Brain microvascular endothelial cell (primary cell): ENCODE measurements around the gene CATSPER3.

Source experiments
- DNase-seq: peaks from one replicate; pipeline ENCODE4 v3.0.0-alpha.2; 2020
- H3K27ac ChIP-seq: fragments of 250-450 bp; sonication (Bioruptor Pico); 2 replicates; pipeline ENCODE4 v1.5.1; 2020; ENCODE audit warnings: mild to moderate bottlenecking, moderate library complexity
- H3K27me3 ChIP-seq: fragments of 250-450 bp; sonication (Bioruptor Pico); replicated peaks from 2 replicates; pipeline ENCODE4 v1.5.1; 2020; ENCODE audit warnings: mild to moderate bottlenecking
- H3K36me3 ChIP-seq: fragments of 250-450 bp; sonication (Bioruptor Pico); replicated peaks from 2 replicates; pipeline ENCODE4 v1.5.1; 2020; ENCODE audit warnings: mild to moderate bottlenecking
- H3K4me3 ChIP-seq: 2 replicates; pipeline ENCODE4 v1.5.1; 2011; ENCODE audit warnings: low read depth, mild to moderate bottlenecking, control low read depth, low read length, moderate library complexity
- in situ Hi-C: cut with HindIII; loops from 2 replicates; pipeline ENCODE4 v1.10.0; 2017; ENCODE audit warnings: low sequenced_read_pairs, low pct_ligation_motif_present
- TF ChIP-seq, protein P1 (sequence below): IDR thresholded peaks from 2 replicates; pipeline ENCODE4 v1.5.1; 2011; ENCODE audit warnings: low read depth, mild to moderate bottlenecking, moderate library complexity, low read length, control low read depth, inconsistent platforms; ENCODE audit errors: missing control alignments

Gene CATSPER3

DNA sequence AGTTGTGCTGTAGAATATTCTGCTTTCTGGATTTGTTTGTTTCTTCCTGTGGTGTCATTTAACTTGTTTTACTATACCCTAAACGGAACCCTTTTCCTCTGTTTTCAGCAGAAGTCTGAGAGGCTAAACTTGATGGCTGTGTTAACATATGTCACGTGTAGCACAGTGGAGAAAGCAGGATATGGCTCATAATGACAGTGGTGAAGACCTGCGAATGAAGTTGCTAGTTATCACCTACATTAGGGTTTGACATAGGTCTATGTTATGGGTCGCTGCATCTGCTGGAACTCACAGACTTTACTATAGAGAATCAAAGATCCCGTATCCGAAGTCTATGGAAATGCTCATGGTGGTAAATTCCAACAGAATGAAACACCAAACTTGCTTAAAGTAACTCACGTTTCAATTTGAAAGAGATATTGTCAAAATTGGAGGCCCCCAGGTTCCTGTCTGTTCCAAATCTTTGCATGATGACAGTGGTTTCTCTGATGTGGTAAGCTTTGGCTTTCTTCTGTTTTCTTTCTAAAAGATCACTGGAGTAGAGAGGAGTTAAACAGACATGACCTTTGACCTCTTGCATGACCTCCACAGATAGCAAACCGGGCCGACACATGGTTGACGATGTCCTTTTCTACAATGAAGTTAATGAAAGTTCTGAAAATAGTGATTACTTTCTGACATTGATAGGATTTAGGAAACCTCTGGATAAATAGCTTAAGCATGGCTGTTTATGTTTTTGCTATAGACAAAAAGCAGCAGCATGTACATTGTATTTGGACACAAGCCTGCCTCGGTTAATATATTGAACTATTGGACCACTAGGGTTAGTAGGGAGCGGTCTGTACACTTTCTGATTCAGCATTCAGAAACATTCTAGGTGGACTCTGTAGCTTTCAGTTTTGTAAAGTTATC lies 3.1 kb upstream of the CATSPER3 start:
- DNase-seq, result no peak
- TF ChIP-seq, protein P1, sequence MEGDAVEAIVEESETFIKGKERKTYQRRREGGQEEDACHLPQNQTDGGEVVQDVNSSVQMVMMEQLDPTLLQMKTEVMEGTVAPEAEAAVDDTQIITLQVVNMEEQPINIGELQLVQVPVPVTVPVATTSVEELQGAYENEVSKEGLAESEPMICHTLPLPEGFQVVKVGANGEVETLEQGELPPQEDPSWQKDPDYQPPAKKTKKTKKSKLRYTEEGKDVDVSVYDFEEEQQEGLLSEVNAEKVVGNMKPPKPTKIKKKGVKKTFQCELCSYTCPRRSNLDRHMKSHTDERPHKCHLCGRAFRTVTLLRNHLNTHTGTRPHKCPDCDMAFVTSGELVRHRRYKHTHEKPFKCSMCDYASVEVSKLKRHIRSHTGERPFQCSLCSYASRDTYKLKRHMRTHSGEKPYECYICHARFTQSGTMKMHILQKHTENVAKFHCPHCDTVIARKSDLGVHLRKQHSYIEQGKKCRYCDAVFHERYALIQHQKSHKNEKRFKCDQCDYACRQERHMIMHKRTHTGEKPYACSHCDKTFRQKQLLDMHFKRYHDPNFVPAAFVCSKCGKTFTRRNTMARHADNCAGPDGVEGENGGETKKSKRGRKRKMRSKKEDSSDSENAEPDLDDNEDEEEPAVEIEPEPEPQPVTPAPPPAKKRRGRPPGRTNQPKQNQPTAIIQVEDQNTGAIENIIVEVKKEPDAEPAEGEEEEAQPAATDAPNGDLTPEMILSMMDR, result no peak
- Histone ChIP-seq H3K27ac (no peak overlapping the region), H3K27me3 (no peaks in the 10 kb centered on the region), H3K4me3 (no peak overlapping the region), H3K36me3 (no peaks in the 10 kb centered on the region)
- in situ Hi-C loops, result no loop called here

DNA sequence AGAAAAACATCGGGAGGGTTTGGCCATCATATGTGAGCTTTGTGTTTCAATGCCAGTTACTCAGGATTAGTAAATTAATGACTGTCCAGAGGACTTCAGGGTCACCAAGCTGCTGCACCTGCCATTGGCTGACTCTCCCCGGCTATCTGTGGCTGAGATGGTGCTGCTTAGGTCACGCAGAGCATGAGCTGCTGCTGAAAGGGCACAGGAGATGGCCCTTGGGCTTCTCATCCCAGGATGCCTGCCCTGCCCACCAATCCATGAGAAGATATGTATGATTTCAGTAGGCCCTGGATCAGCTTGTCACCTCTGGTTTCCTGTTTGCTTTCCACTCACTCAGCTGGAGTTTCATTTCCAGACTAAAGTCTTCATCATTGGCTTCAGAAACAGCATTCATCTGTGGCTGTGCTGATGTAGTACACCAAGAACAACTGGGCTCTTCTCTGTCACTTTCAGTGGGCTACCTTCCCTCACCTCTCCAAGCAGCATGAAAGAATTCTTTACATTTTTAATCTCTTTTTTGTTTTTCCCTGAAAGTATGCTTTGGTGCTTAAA lies 2.4 kb upstream of the CATSPER3 start:
- H3K36me3 ChIP-seq, result no peaks in the 10 kb centered on the region
- no peaks in the 10 kb centered on the region for H3K27me3 ChIP-seq
- no peak overlapping the region for H3K4me3 ChIP-seq
- no peak for DNase-seq
- in situ Hi-C loops, result no loop called here
- TF ChIP-seq, protein P1, result no peak
- no peak overlapping the region for H3K27ac ChIP-seq

DNA sequence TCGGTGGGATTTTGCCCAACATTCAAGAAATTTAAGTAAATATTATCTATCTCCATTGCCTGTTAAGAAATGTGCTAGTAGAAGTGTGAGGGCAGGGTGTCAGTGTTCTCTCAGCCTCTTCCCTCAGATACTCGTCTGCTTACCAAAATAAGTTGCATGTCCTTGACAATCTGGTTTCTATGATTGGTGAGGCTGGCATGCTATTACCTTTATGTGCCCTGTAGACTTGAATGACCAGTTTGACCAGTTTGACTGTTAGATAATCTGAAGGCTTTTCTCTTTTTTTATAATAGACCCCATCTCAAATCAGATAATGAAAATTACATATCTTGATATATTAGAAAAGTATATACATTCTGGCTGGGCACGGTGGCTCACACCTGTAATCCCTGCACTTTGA lies 348 bp downstream of the CATSPER3 start:
- Histone ChIP-seq H3K36me3 (no peaks in the 10 kb centered on the region), H3K27me3 (no peaks in the 10 kb centered on the region), H3K27ac (no peak overlapping the region), H3K4me3 (no peak overlapping the region)
- in situ Hi-C loops, result no loop called here
- DNase-seq, result no peak
- TF ChIP-seq, protein P1, result no peak

DNA sequence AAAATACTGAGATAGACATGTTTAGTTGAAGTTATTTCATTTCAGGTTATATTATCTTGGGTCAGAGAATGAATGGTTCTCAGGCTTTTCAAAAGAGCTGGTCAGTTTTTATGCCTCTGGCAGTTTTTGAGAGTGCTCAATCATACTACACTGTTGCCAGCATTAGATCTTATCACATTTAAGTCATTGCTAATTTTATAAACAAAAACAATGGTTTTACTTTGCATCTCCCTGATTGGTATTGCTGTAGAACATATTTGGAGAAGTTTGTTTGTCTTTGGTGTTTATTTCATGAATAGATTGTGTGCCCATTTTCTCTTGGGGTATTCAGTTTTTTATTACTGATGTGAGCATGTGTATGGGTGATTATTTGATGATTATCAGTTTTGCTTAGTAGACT lies 1.5 kb downstream of the CATSPER3 start:
- Histone ChIP-seq H3K27me3 (no peaks in the 10 kb centered on the region), H3K4me3 (no peak overlapping the region), H3K36me3 (no peaks in the 10 kb centered on the region), H3K27ac (no peak overlapping the region)
- DNase-seq, result no peak
- TF ChIP-seq, protein P1, result no peak
- in situ Hi-C loops, result no loop called here

DNA sequence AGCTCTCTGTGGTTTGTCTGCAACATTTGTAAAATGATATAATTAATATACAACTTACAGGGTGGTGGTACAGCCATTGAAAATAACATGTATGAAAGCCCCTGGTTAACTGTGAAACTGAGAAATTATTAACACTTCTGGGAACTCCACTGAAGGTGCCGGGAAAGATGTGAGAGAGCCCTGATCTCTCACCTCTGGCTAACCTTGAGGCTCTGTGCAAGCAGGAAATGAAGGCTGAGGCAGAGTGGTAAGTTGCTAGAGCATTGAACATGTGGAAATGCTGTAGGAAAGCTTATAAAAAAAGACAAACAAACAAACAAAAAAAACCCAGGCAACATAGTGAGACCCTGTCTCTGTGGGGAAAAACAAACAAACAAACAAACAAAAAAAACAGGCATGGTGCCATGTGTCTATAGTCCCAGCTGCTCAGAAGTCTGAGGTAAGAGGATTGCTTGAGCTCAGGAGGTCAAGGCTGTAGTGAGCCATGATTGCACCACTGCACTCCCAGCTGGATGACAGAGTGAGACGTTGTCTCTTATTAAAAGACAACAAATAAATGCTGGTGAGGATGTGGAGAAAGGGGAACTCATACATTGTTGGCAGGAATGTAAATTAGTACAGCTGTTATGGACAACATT lies 7.5 kb downstream of the CATSPER3 start:
- no peak overlapping the region for H3K27ac ChIP-seq
- in situ Hi-C loops, result no loop called here
- no peaks in the 10 kb centered on the region for H3K27me3 ChIP-seq
- no peaks in the 10 kb centered on the region for H3K36me3 ChIP-seq
- TF ChIP-seq, protein P1, result no peak
- DNase-seq, result peak; percentile 35
- H3K4me3 ChIP-seq, result no peak overlapping the region
